WTC11 (cell line): ENCODE results near the gene COL3A1. TPM values are rescaled to one million over a fixed set of nuclear protein-coding genes. Genes with fewer than 3 reads are reported as not detected.

Experiments
- ATAC-seq: fragments of 200-7000 bp; cut with Tn5 transposase; 2 replicates; pipeline ENCODE4 v1.10.0; 2021; ENCODE audit warnings: mild to moderate bottlenecking, moderate library complexity
- CTCF ChIA-PET: fragments of 300-600 bp; sonication (Branson Sonifier 250); formaldehyde crosslinking; loops from one replicate; lab custom pipeline; 2021; ENCODE audit warnings: antibody characterized with exemption; lab: Charles Lee
- POLR2A ChIA-PET: fragments of 350-600 bp; sonication (Branson Sonifier 250); formaldehyde crosslinking; loops from one replicate; lab custom pipeline; 2021; ENCODE audit warnings: antibody characterized with exemption; lab: Charles Lee
- DNase-seq: peaks from one replicate; pipeline ENCODE4 v3.0.0; 2021; ENCODE audit warnings: low spot score
- H3K27ac Mint-ChIP-seq: 2 replicates; pipeline ENCODE4 v1.8.0; 2021; ENCODE audit warnings: mixed read lengths
- H3K27me3 Mint-ChIP-seq: 2 replicates; pipeline ENCODE4 v1.8.0; 2021; ENCODE audit warnings: low read depth, mild to moderate bottlenecking, moderate library complexity, mixed read lengths
- H3K36me3 Mint-ChIP-seq: 2 replicates; pipeline ENCODE4 v1.8.0; 2021; ENCODE audit warnings: mixed read lengths
- H3K4me1 Mint-ChIP-seq: 2 replicates; pipeline ENCODE4 v1.8.0; 2022; ENCODE audit warnings: mixed read lengths
- H3K4me3 Mint-ChIP-seq: 2 replicates; pipeline ENCODE4 v1.8.0; 2021; ENCODE audit warnings: mild to moderate bottlenecking, moderate library complexity, mixed read lengths
- H3K9me3 Mint-ChIP-seq: 2 replicates; pipeline ENCODE4 v1.8.0; 2021; ENCODE audit warnings: mixed read lengths
- CDX4 ChIP-seq: fragments of 250-450 bp; sonication (Bioruptor Pico); IDR thresholded peaks from 2 replicates; pipeline ENCODE4 v1.9.0; 2021; ENCODE audit warnings: moderate library complexity, mild to moderate bottlenecking, inconsistent platforms, borderline replicate concordance
- CREM ChIP-seq: sonication (generic); formaldehyde crosslinking; IDR thresholded peaks from 2 replicates; pipeline ENCODE4 v1.8.1; 2022; ENCODE audit warnings: mild to moderate bottlenecking, missing genetic modification reagents, moderate library complexity
- IRF2 ChIP-seq: sonication (generic); formaldehyde crosslinking; IDR thresholded peaks from 2 replicates; pipeline ENCODE4 v1.8.0; 2022; ENCODE audit warnings: low read depth, missing genetic modification reagents, borderline replicate concordance
- MXD4 ChIP-seq: fragments of 250-450 bp; sonication (Bioruptor Pico); IDR thresholded peaks from 2 replicates; pipeline ENCODE4 v1.8.0; 2021; ENCODE audit warnings: mild to moderate bottlenecking, moderate library complexity, borderline replicate concordance
- PREB ChIP-seq: sonication (generic); formaldehyde crosslinking; IDR thresholded peaks from 2 replicates; pipeline ENCODE4 v1.8.1; 2022; ENCODE audit warnings: mild to moderate bottlenecking, missing genetic modification reagents, moderate library complexity, borderline replicate concordance
- PRRX2 ChIP-seq: fragments of 250-450 bp; sonication (Bioruptor Pico); IDR thresholded peaks from 2 replicates; pipeline ENCODE4 v1.8.0; 2021; ENCODE audit warnings: mild to moderate bottlenecking
- RELA ChIP-seq: sonication (generic); formaldehyde crosslinking; IDR thresholded peaks from 2 replicates; pipeline ENCODE4 v1.8.1; 2022; ENCODE audit warnings: missing genetic modification reagents, mild to moderate bottlenecking, borderline replicate concordance
- SMAD4 ChIP-seq: sonication (generic); formaldehyde crosslinking; IDR thresholded peaks from 2 replicates; pipeline ENCODE4 v1.8.0; 2022; ENCODE audit warnings: mild to moderate bottlenecking, missing genetic modification reagents
- SP1 ChIP-seq: sonication (generic); formaldehyde crosslinking; conservative IDR thresholded peaks from 2 replicates; pipeline ENCODE4 v1.8.1; 2022; ENCODE audit warnings: missing genetic modification reagents
- USF1 ChIP-seq: sonication (generic); formaldehyde crosslinking; IDR thresholded peaks from 2 replicates; pipeline ENCODE4 v1.8.0; 2022; ENCODE audit warnings: mild to moderate bottlenecking, missing genetic modification reagents
- ZBTB43 ChIP-seq: sonication (generic); formaldehyde crosslinking; IDR thresholded peaks from 2 replicates; pipeline ENCODE4 v1.8.1; 2023; ENCODE audit warnings: mild to moderate bottlenecking, missing genetic modification reagents
- ZNF121 ChIP-seq: sonication (generic); formaldehyde crosslinking; IDR thresholded peaks from 2 replicates; pipeline ENCODE4 v1.8.0; 2023; ENCODE audit warnings: missing genetic modification reagents
- ZNF138 ChIP-seq: sonication (generic); formaldehyde crosslinking; conservative IDR thresholded peaks from 2 replicates; pipeline ENCODE4 v1.8.1; 2022; ENCODE audit warnings: mild to moderate bottlenecking, moderate library complexity, missing genetic modification reagents
- ZNF219 ChIP-seq: sonication (generic); formaldehyde crosslinking; IDR thresholded peaks from 2 replicates; pipeline ENCODE4 v1.8.0; 2023; ENCODE audit warnings: missing genetic modification reagents, mild to moderate bottlenecking, borderline replicate concordance
- ZNF263 ChIP-seq: sonication (generic); formaldehyde crosslinking; IDR thresholded peaks from 2 replicates; pipeline ENCODE4 v1.8.1; 2022; ENCODE audit warnings: low read depth, mild to moderate bottlenecking, moderate library complexity, missing genetic modification reagents
- ZNF423 ChIP-seq: fragments of 250-450 bp; sonication (Bioruptor Pico); IDR thresholded peaks from 2 replicates; pipeline ENCODE4 v2.1.2; 2022; ENCODE audit warnings: mild to moderate bottlenecking, moderate library complexity
- total RNA-seq: library from RNA; stranded (reverse); gene quantifications from 3 replicates; pipeline ENCODE4 v1.2.3, GENCODE V29; 2021
- TF ChIP-seq, protein P1 (sequence below): sonication (generic); formaldehyde crosslinking; IDR thresholded peaks from 2 replicates; pipeline ENCODE4 v1.8.1; 2022; ENCODE audit warnings: mild to moderate bottlenecking, moderate library complexity, missing genetic modification reagents
- TF ChIP-seq, protein P2 (sequence below): fragments of 250-450 bp; sonication (Bioruptor Pico); IDR thresholded peaks from 2 replicates; pipeline ENCODE4 v1.8.0; 2021; ENCODE audit warnings: mild to moderate bottlenecking
- TF ChIP-seq, protein P3 (sequence below): sonication (generic); formaldehyde crosslinking; IDR thresholded peaks from 2 replicates; pipeline ENCODE4 v1.8.1; 2023; ENCODE audit warnings: mild to moderate bottlenecking, missing genetic modification reagents

The COL3A1 gene
- total RNA-seq, 1 experiment from 2014 or later: 0.61 TPM

GRCh38 chr2:188940171-188940570, 34.0 kb upstream of the COL3A1 start:
- H3K4me3 Mint-ChIP-seq: no peak overlapping the region
- CTCF ChIA-PET: no interaction called here

DNA sequence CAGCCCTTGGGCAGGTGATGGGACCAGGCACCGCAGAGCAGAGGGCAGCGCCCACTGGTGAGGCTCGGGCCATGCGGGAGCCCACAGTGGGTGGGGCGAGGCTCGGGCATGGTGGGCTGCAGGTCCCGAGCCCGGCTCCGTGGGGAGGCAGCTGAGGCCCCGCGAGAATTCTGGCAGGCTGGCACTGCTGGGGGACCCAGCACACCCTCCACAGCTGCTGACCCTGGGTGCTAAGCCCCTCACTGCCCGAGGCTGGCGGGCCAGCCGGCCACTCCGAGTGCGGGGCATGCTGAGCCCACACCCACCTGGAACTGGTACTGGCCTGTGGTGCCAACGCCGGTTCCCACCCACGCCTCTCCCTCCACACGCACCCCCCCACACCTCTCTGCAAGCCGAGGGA, 29.7 kb upstream of the COL3A1 start:
- no peaks in the 10 kb centered on the region for H3K27me3 Mint-ChIP-seq
- H3K4me3 Mint-ChIP-seq: no peak overlapping the region
- H3K36me3 Mint-ChIP-seq: peaks cover 15% of the 10 kb centered on the region
- ChIA-PET CTCF (no interaction called here), POLR2A (no interaction called here)
- DNase-seq (no peak), ATAC-seq (no peak)
- no peak for TF ChIP-seq ZBTB43 (CRISPR knock-in tag)
- peak; percentile 40; the same call in 1 of the 2 replicates for TF ChIP-seq RELA (CRISPR knock-in tag)
- peaks cover 22% of the 10 kb centered on the region for H3K9me3 Mint-ChIP-seq
- no peaks in the 10 kb centered on the region for H3K4me1 Mint-ChIP-seq
- no peak overlapping the region for H3K27ac Mint-ChIP-seq

More at GRCh38 chr2:188940171-188940570, 34.0 kb upstream of the COL3A1 start:
- Mint-ChIP-seq H3K27ac (no peak overlapping the region), H3K4me1 (no peaks in the 10 kb centered on the region), H3K9me3 (peaks cover 12% of the 10 kb centered on the region), H3K36me3 (peaks cover 11% of the 10 kb centered on the region), H3K27me3 (no peaks in the 10 kb centered on the region)
- POLR2A ChIA-PET: no interaction called here
- ATAC-seq (no peak), DNase-seq (no peak)
- TF ChIP-seq, protein P1, sequence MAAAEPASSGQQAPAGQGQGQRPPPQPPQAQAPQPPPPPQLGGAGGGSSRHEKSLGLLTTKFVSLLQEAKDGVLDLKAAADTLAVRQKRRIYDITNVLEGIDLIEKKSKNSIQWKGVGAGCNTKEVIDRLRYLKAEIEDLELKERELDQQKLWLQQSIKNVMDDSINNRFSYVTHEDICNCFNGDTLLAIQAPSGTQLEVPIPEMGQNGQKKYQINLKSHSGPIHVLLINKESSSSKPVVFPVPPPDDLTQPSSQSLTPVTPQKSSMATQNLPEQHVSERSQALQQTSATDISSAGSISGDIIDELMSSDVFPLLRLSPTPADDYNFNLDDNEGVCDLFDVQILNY (CRISPR knock-in tag): no peak
- TF ChIP-seq, protein P2, sequence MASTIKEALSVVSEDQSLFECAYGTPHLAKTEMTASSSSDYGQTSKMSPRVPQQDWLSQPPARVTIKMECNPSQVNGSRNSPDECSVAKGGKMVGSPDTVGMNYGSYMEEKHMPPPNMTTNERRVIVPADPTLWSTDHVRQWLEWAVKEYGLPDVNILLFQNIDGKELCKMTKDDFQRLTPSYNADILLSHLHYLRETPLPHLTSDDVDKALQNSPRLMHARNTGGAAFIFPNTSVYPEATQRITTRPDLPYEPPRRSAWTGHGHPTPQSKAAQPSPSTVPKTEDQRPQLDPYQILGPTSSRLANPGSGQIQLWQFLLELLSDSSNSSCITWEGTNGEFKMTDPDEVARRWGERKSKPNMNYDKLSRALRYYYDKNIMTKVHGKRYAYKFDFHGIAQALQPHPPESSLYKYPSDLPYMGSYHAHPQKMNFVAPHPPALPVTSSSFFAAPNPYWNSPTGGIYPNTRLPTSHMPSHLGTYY: no peak
- TF ChIP-seq, protein P3, sequence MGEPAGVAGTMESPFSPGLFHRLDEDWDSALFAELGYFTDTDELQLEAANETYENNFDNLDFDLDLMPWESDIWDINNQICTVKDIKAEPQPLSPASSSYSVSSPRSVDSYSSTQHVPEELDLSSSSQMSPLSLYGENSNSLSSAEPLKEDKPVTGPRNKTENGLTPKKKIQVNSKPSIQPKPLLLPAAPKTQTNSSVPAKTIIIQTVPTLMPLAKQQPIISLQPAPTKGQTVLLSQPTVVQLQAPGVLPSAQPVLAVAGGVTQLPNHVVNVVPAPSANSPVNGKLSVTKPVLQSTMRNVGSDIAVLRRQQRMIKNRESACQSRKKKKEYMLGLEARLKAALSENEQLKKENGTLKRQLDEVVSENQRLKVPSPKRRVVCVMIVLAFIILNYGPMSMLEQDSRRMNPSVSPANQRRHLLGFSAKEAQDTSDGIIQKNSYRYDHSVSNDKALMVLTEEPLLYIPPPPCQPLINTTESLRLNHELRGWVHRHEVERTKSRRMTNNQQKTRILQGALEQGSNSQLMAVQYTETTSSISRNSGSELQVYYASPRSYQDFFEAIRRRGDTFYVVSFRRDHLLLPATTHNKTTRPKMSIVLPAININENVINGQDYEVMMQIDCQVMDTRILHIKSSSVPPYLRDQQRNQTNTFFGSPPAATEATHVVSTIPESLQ (CRISPR knock-in tag): no peak
- TF ChIP-seq CREM (CRISPR knock-in tag): no peak
- TF ChIP-seq ZBTB43 (CRISPR knock-in tag): no peak
- TF ChIP-seq PRRX2 (CRISPR knock-in tag): no peak
- no peak for TF ChIP-seq ZNF263
- TF ChIP-seq ZNF219 (CRISPR knock-in tag): no peak

- ChIA-PET CTCF (no interaction called here), POLR2A (interaction anchor here (0.5 kb wide), 1 partner anchor 60 kb away, joined by 3 read pairs; no protein-coding TSS in a partner anchor)
- DNase-seq: no peak
- Mint-ChIP-seq H3K4me3 (no peak overlapping the region), H3K27me3 (no peaks in the 10 kb centered on the region), H3K9me3 (peaks cover 15% of the 10 kb centered on the region), H3K4me1 (no peaks in the 10 kb centered on the region), H3K27ac (no peak overlapping the region), H3K36me3 (peaks cover 9% of the 10 kb centered on the region)
- peak; percentile 69 for ATAC-seq
- no peak for TF ChIP-seq PREB (CRISPR knock-in tag)
- TF ChIP-seq CDX4: no peak
- TF ChIP-seq ZNF423 (CRISPR knock-in tag): no peak
- TF ChIP-seq SMAD4 (CRISPR knock-in tag): no peak
- TF ChIP-seq ZNF121: no peak
- TF ChIP-seq USF1: no peak
- TF ChIP-seq, protein P3 (CRISPR knock-in tag): no peak
- no peak for TF ChIP-seq PRRX2 (CRISPR knock-in tag)
- TF ChIP-seq IRF2 (CRISPR knock-in tag): no peak
- no peak for TF ChIP-seq SP1 (CRISPR knock-in tag)
- TF ChIP-seq ZNF138 (CRISPR knock-in tag): no peak
- TF ChIP-seq MXD4 (CRISPR knock-in tag): no peak
These were observed 24.9 kb upstream of the COL3A1 start for GRCh38 chr2:188949046-188949818.
